Measurements from ENCODE around the gene INPP4A.

DNA sequence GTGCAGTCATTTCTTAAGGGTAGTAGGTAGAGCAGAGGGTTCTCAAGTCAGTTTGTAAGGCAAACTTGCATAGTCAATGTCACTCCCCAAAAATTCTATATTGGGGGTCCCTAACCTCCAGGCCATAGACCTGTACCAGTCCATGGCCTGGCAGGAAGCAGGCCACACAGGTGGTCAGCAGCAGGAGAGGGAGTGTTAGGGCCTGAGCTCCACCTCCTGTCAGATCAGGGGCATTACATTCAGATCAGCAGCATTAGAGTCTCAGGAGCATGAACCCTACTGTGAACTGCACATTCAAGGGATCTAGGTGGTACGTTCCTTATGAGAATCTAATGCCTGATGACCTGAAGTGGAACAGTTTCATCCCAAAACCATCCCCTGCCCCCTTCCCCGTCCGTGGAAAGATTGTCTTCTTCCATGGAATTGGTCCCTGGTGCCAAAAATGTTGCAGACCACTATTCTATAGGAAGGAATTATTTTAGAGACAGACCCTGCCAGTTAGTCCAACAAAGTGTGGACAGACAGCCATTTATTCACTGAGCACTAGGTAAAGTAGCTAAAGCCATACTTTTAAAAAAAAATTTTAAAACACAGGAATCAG is 157.0 kb downstream of the INPP4A start:
- TF ChIP-seq ZFP30 (CRISPR knock-in tag; IDR thresholded peaks at IDR 0.05) (no peak), RARB (CRISPR knock-in tag; IDR thresholded peaks at IDR 0.05) (no peak)
- TF ChIP-seq, protein P1, sequence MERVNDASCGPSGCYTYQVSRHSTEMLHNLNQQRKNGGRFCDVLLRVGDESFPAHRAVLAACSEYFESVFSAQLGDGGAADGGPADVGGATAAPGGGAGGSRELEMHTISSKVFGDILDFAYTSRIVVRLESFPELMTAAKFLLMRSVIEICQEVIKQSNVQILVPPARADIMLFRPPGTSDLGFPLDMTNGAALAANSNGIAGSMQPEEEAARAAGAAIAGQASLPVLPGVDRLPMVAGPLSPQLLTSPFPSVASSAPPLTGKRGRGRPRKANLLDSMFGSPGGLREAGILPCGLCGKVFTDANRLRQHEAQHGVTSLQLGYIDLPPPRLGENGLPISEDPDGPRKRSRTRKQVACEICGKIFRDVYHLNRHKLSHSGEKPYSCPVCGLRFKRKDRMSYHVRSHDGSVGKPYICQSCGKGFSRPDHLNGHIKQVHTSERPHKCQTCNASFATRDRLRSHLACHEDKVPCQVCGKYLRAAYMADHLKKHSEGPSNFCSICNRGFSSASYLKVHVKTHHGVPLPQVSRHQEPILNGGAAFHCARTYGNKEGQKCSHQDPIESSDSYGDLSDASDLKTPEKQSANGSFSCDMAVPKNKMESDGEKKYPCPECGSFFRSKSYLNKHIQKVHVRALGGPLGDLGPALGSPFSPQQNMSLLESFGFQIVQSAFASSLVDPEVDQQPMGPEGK (CRISPR knock-in tag; IDR thresholded peaks at IDR 0.05; ENCODE audit: borderline replicate concordance): no peak

All from SK-N-SH treated with all-trans-retinoic acid at 6 μM for 48 hours (cell line).